ENCODE results near the gene SLC23A2.

The SLC23A2 gene

GRCh38 chr20:4947817-4948559 is 53.3 kb downstream of the SLC23A2 start:
- peaks cover 14 to 42% of the 10 kb centered on the region in 2 donors for H3K4me1 ChIP-seq (ENCODE audit: control insufficient read depth in 1 of 2, insufficient read depth in 2 of 2, low read length in 2 of 2)
- no peaks in the 10 kb centered on the region for H3K9me3 ChIP-seq (ENCODE audit: control insufficient read depth in 1 of 2, low read length in 2 of 2)
- H3K27ac ChIP-seq (ENCODE audit: low read length), result no peak overlapping the region
- no peaks in the 10 kb centered on the region for H3K27me3 ChIP-seq (ENCODE audit: low read depth, low read length)
- no peak overlapping the region for H3K4me3 ChIP-seq (ENCODE audit: low read depth in 1 of 2, low read length in 2 of 2)
- H3K36me3 ChIP-seq (ENCODE audit: control insufficient read depth in 1 of 2, insufficient read depth in 2 of 2, low read length in 2 of 2), result no peaks in the 10 kb centered on the region

GRCh38 chr20:4946986-4947385 is 54.3 kb downstream of the SLC23A2 start:
- Histone ChIP-seq H3K27me3 (ENCODE audit: low read depth, low read length) (no peaks in the 10 kb centered on the region), H3K9me3 (ENCODE audit: control insufficient read depth in 1 of 2, low read length in 2 of 2) (no peaks in the 10 kb centered on the region), H3K4me3 (ENCODE audit: low read depth in 1 of 2, low read length in 2 of 2) (no peak overlapping the region), H3K4me1 (ENCODE audit: control insufficient read depth in 1 of 2, insufficient read depth in 2 of 2, low read length in 2 of 2) (peaks cover 14 to 47% of the 10 kb centered on the region in 2 donors), H3K27ac (ENCODE audit: low read length) (no peak overlapping the region), H3K36me3 (ENCODE audit: control insufficient read depth in 1 of 2, insufficient read depth in 2 of 2, low read length in 2 of 2) (no peaks in the 10 kb centered on the region)

GRCh38 chr20:4946585-4946984 is 54.7 kb downstream of the SLC23A2 start:
- Histone ChIP-seq H3K27me3 (ENCODE audit: low read depth, low read length) (no peaks in the 10 kb centered on the region), H3K4me1 (ENCODE audit: control insufficient read depth in 1 of 2, insufficient read depth in 2 of 2, low read length in 2 of 2) (peaks cover 14 to 47% of the 10 kb centered on the region in 2 donors), H3K27ac (ENCODE audit: low read length) (no peak overlapping the region), H3K4me3 (ENCODE audit: low read depth in 1 of 2, low read length in 2 of 2) (no peak overlapping the region), H3K36me3 (ENCODE audit: control insufficient read depth in 1 of 2, insufficient read depth in 2 of 2, low read length in 2 of 2) (no peaks in the 10 kb centered on the region), H3K9me3 (ENCODE audit: control insufficient read depth in 1 of 2, low read length in 2 of 2) (no peaks in the 10 kb centered on the region)

GRCh38 chr20:4944518-4945313 is 56.6 kb downstream of the SLC23A2 start:
- H3K4me3 ChIP-seq (ENCODE audit: low read depth in 1 of 2, low read length in 2 of 2), result no peak overlapping the region
- H3K27me3 ChIP-seq (ENCODE audit: low read depth, low read length), result no peaks in the 10 kb centered on the region
- no peaks in the 10 kb centered on the region for H3K36me3 ChIP-seq (ENCODE audit: control insufficient read depth in 1 of 2, insufficient read depth in 2 of 2, low read length in 2 of 2)
- no peaks in the 10 kb centered on the region for H3K9me3 ChIP-seq (ENCODE audit: control insufficient read depth in 1 of 2, low read length in 2 of 2)
- H3K27ac ChIP-seq (ENCODE audit: low read length), result no peak overlapping the region
- peaks cover 1 to 32% of the 10 kb centered on the region in 2 donors for H3K4me1 ChIP-seq (ENCODE audit: control insufficient read depth in 1 of 2, insufficient read depth in 2 of 2, low read length in 2 of 2)

- Histone ChIP-seq H3K4me1 (ENCODE audit: control insufficient read depth in 1 of 2, insufficient read depth in 2 of 2, low read length in 2 of 2) (peaks cover 0 to 21% of the 10 kb centered on the region in 2 donors), H3K4me3 (ENCODE audit: low read depth in 1 of 2, low read length in 2 of 2) (no peak overlapping the region), H3K27ac (ENCODE audit: low read length) (no peak overlapping the region), H3K36me3 (ENCODE audit: control insufficient read depth in 1 of 2, insufficient read depth in 2 of 2, low read length in 2 of 2) (no peaks in the 10 kb centered on the region), H3K27me3 (ENCODE audit: low read depth, low read length) (no peaks in the 10 kb centered on the region), H3K9me3 (ENCODE audit: control insufficient read depth in 1 of 2, low read length in 2 of 2) (no peaks in the 10 kb centered on the region)
These were observed 59.0 kb downstream of the SLC23A2 start for GRCh38 chr20:4942331-4942730.

GRCh38 chr20:4937407-4938319 is 63.6 kb downstream of the SLC23A2 start:
- Histone ChIP-seq H3K27me3 (ENCODE audit: low read depth, low read length) (no peaks in the 10 kb centered on the region), H3K4me3 (ENCODE audit: low read depth in 1 of 2, low read length in 2 of 2) (no peak overlapping the region), H3K4me1 (ENCODE audit: control insufficient read depth in 1 of 2, insufficient read depth in 2 of 2, low read length in 2 of 2) (peaks cover 0 to 14% of the 10 kb centered on the region in 2 donors), H3K27ac (ENCODE audit: low read length) (no peak overlapping the region), H3K9me3 (ENCODE audit: control insufficient read depth in 1 of 2, low read length in 2 of 2) (no peaks in the 10 kb centered on the region), H3K36me3 (ENCODE audit: control insufficient read depth in 1 of 2, insufficient read depth in 2 of 2, low read length in 2 of 2) (no peaks in the 10 kb centered on the region)

GRCh38 chr20:4936851-4937406 is 64.4 kb downstream of the SLC23A2 start:
- H3K36me3 ChIP-seq (ENCODE audit: control insufficient read depth in 1 of 2, insufficient read depth in 2 of 2, low read length in 2 of 2), result peaks cover 3 to 5% of the 10 kb centered on the region in 2 donors
- H3K4me3 ChIP-seq (ENCODE audit: low read depth in 1 of 2, low read length in 2 of 2), result no peak overlapping the region
- no peaks in the 10 kb centered on the region for H3K27me3 ChIP-seq (ENCODE audit: low read depth, low read length)
- no peaks in the 10 kb centered on the region for H3K9me3 ChIP-seq (ENCODE audit: control insufficient read depth in 1 of 2, low read length in 2 of 2)
- H3K4me1 ChIP-seq (ENCODE audit: control insufficient read depth in 1 of 2, insufficient read depth in 2 of 2, low read length in 2 of 2), result peaks cover 0 to 9% of the 10 kb centered on the region in 2 donors
- H3K27ac ChIP-seq (ENCODE audit: low read length), result no peak overlapping the region

- no peak overlapping the region for H3K27ac ChIP-seq (ENCODE audit: low read length)
- H3K4me1 ChIP-seq (ENCODE audit: control insufficient read depth in 1 of 2, insufficient read depth in 2 of 2, low read length in 2 of 2), result peaks cover 0 to 9% of the 10 kb centered on the region in 2 donors
- no peaks in the 10 kb centered on the region for H3K9me3 ChIP-seq (ENCODE audit: control insufficient read depth in 1 of 2, low read length in 2 of 2)
- H3K4me3 ChIP-seq (ENCODE audit: low read depth in 1 of 2, low read length in 2 of 2), result no peak overlapping the region
- H3K36me3 ChIP-seq (ENCODE audit: control insufficient read depth in 1 of 2, insufficient read depth in 2 of 2, low read length in 2 of 2), result peaks cover 5 to 10% of the 10 kb centered on the region in 2 donors
- H3K27me3 ChIP-seq (ENCODE audit: low read depth, low read length), result no peaks in the 10 kb centered on the region
These were observed 64.9 kb downstream of the SLC23A2 start for GRCh38 chr20:4936392-4936850.

GRCh38 chr20:4932061-4932460 is 69.2 kb downstream of the SLC23A2 start:
- no peak overlapping the region for H3K27ac ChIP-seq (ENCODE audit: low read length)
- H3K36me3 ChIP-seq (ENCODE audit: control insufficient read depth in 1 of 2, insufficient read depth in 2 of 2, low read length in 2 of 2), result peaks cover 5 to 12% of the 10 kb centered on the region in 2 donors
- no peaks in the 10 kb centered on the region for H3K9me3 ChIP-seq (ENCODE audit: control insufficient read depth in 1 of 2, low read length in 2 of 2)
- no peak overlapping the region for H3K4me3 ChIP-seq (ENCODE audit: low read depth in 1 of 2, low read length in 2 of 2)
- no peaks in the 10 kb centered on the region for H3K27me3 ChIP-seq (ENCODE audit: low read depth, low read length)
- peaks cover 2 to 6% of the 10 kb centered on the region in 2 donors for H3K4me1 ChIP-seq (ENCODE audit: control insufficient read depth in 1 of 2, insufficient read depth in 2 of 2, low read length in 2 of 2)

GRCh38 chr20:4929686-4930397 is 71.5 kb downstream of the SLC23A2 start:
- Histone ChIP-seq H3K9me3 (ENCODE audit: control insufficient read depth in 1 of 2, low read length in 2 of 2) (no peaks in the 10 kb centered on the region), H3K27ac (ENCODE audit: low read length) (no peak overlapping the region), H3K4me3 (ENCODE audit: low read depth in 1 of 2, low read length in 2 of 2) (no peak overlapping the region), H3K4me1 (ENCODE audit: control insufficient read depth in 1 of 2, insufficient read depth in 2 of 2, low read length in 2 of 2) (peaks cover 0 to 10% of the 10 kb centered on the region in 2 donors), H3K36me3 (ENCODE audit: control insufficient read depth in 1 of 2, insufficient read depth in 2 of 2, low read length in 2 of 2) (peaks cover 5 to 12% of the 10 kb centered on the region in 2 donors), H3K27me3 (ENCODE audit: low read depth, low read length) (no peaks in the 10 kb centered on the region)

All from muscle layer of duodenum (tissue), 2 donors.